Astrocyte (in vitro differentiated cells and primary cell): ENCODE results near the gene WDR33.

Experiments
- EZH2 ChIP-seq: IDR thresholded peaks from 2 replicates; pipeline ENCODE4 v1.6.1; 2012; ENCODE audit warnings: mild to moderate bottlenecking, low read length, inconsistent platforms; ENCODE audit not compliant: insufficient read depth
- TF ChIP-seq, protein P1 (sequence below): IDR thresholded peaks from 2 replicates; pipeline ENCODE4 v1.5.1; 2011; ENCODE audit warnings: low read depth, mild to moderate bottlenecking, inconsistent platforms, low read length, moderate library complexity; ENCODE audit not compliant: insufficient read depth

DNA sequence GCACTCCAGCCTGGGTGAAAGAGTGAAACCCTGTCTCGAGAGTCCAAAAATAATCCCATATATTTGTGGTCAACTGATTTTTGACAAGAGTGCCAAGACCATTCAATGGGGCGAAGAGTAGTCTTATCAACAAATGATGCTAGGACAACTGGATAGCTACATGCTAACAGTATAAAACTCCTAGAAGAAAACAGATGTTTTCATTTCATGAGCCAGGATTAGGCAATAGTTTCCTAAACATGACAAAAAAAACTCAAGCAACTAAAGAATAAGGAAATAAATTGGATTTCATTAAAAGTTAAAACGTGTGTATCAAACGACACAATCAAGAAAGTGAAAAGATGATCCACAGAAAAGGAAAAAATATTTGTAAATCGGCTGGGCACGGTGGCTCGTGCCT, 141.9 kb downstream of the WDR33 start:
- TF ChIP-seq, protein P1, sequence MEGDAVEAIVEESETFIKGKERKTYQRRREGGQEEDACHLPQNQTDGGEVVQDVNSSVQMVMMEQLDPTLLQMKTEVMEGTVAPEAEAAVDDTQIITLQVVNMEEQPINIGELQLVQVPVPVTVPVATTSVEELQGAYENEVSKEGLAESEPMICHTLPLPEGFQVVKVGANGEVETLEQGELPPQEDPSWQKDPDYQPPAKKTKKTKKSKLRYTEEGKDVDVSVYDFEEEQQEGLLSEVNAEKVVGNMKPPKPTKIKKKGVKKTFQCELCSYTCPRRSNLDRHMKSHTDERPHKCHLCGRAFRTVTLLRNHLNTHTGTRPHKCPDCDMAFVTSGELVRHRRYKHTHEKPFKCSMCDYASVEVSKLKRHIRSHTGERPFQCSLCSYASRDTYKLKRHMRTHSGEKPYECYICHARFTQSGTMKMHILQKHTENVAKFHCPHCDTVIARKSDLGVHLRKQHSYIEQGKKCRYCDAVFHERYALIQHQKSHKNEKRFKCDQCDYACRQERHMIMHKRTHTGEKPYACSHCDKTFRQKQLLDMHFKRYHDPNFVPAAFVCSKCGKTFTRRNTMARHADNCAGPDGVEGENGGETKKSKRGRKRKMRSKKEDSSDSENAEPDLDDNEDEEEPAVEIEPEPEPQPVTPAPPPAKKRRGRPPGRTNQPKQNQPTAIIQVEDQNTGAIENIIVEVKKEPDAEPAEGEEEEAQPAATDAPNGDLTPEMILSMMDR = no peak
- TF ChIP-seq EZH2 = no peak
